ENCODE data around the gene TRPV6.

The TRPV6 gene

DNA sequence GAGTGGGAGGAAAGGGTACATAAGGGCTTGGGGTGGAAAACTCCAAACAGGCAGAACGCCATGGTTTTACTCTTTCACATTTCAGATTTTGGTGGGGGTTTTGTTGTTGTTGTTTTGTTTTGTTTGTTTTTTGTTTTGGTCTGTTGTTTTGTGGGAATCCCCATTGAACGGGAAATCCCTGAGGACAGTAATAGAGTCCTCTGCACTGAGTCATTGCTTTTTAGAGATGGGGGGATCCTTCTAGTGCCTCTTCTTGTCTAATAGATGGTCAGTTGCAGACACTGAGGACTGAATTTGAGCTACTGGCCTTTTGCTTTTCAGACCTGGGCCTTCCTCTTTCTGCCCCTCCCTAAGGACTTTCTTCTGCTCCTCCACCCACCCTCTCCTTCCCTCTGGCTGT lies 28.0 kb upstream of the TRPV6 start:
- Histone ChIP-seq H3K4me1 (ENCODE audit: low read depth, poor library complexity, severe bottlenecking) (no peaks in the 10 kb centered on the region), H3K4me3 (IDR thresholded peaks at IDR 0.05; ENCODE audit: insufficient read depth, low read depth, low read length) (no peak overlapping the region), H3K79me2 (ENCODE audit: insufficient read depth, low read depth) (no peaks in the 10 kb centered on the region), H4K20me1 (ENCODE audit: insufficient read depth) (no peaks in the 10 kb centered on the region), H3K4me2 (no peak overlapping the region), H3K27ac (no peak overlapping the region), H3K27me3 (ENCODE audit: insufficient read depth, low read depth) (no peaks in the 10 kb centered on the region), H3K36me3 (ENCODE audit: insufficient read depth) (no peaks in the 10 kb centered on the region), H3K9ac (no peak overlapping the region), H2AFZ (ENCODE audit: low read depth) (no peak overlapping the region)
- TF ChIP-seq CTCF (conservative IDR thresholded peaks at IDR 0.05; ENCODE audit: low read depth, low read length): no peak

GRCh38 chr7:142913051-142913450 lies 27.5 kb upstream of the TRPV6 start:
- Histone ChIP-seq H4K20me1 (ENCODE audit: insufficient read depth) (no peaks in the 10 kb centered on the region), H3K36me3 (ENCODE audit: insufficient read depth) (no peaks in the 10 kb centered on the region), H3K4me2 (no peak overlapping the region), H3K27me3 (ENCODE audit: insufficient read depth, low read depth) (no peaks in the 10 kb centered on the region), H3K79me2 (ENCODE audit: insufficient read depth, low read depth) (no peaks in the 10 kb centered on the region), H3K4me1 (ENCODE audit: low read depth, poor library complexity, severe bottlenecking) (no peaks in the 10 kb centered on the region), H3K4me3 (IDR thresholded peaks at IDR 0.05; ENCODE audit: insufficient read depth, low read depth, low read length) (no peak overlapping the region), H2AFZ (ENCODE audit: low read depth) (no peak overlapping the region), H3K9ac (no peak overlapping the region), H3K27ac (no peak overlapping the region)
- no peak for TF ChIP-seq CTCF (conservative IDR thresholded peaks at IDR 0.05; ENCODE audit: low read depth, low read length)

- no peak for TF ChIP-seq CTCF (conservative IDR thresholded peaks at IDR 0.05; ENCODE audit: low read depth, low read length)
- H3K4me3 ChIP-seq (IDR thresholded peaks at IDR 0.05; ENCODE audit: insufficient read depth, low read depth, low read length): no peak overlapping the region
- no peak overlapping the region for H3K27ac ChIP-seq
- no peaks in the 10 kb centered on the region for H3K79me2 ChIP-seq (ENCODE audit: insufficient read depth, low read depth)
- H3K4me1 ChIP-seq (ENCODE audit: low read depth, poor library complexity, severe bottlenecking): peaks cover 20% of the 10 kb centered on the region
- no peaks in the 10 kb centered on the region for H3K27me3 ChIP-seq (ENCODE audit: insufficient read depth, low read depth)
- no peak overlapping the region for H3K9ac ChIP-seq
- no peak overlapping the region for H3K4me2 ChIP-seq
- no peak overlapping the region for H2AFZ ChIP-seq (ENCODE audit: low read depth)
- no peaks in the 10 kb centered on the region for H4K20me1 ChIP-seq (ENCODE audit: insufficient read depth)
- H3K36me3 ChIP-seq (ENCODE audit: insufficient read depth): no peaks in the 10 kb centered on the region
Observed at GRCh38 chr7:142910481-142910880, 24.9 kb upstream of the TRPV6 start.

DNA sequence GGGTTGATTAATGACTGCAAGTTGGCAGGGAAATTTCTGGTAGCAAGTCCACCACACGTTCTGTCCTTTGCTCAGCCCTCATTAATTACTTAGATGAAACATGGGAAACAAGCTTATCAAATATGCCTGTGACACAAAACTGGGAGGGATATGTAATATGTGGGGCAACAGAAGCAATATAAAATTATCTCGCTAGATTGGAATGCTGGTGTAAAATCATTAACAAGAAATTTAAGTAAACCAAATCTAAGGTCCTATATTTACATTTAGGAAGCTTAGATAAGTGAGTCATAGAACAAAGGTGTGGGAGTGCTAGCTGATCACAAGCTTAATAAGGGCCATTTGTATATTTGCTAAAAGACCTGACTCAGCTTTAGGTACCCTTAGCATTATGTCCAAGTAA lies 24.5 kb upstream of the TRPV6 start:
- H4K20me1 ChIP-seq (ENCODE audit: insufficient read depth): no peaks in the 10 kb centered on the region
- H3K36me3 ChIP-seq (ENCODE audit: insufficient read depth): no peaks in the 10 kb centered on the region
- TF ChIP-seq CTCF (conservative IDR thresholded peaks at IDR 0.05; ENCODE audit: low read depth, low read length): no peak
- H3K9ac ChIP-seq: no peak overlapping the region
- H3K27ac ChIP-seq: no peak overlapping the region
- no peak overlapping the region for H2AFZ ChIP-seq (ENCODE audit: low read depth)
- H3K4me2 ChIP-seq: no peak overlapping the region
- peaks cover 20% of the 10 kb centered on the region for H3K4me1 ChIP-seq (ENCODE audit: low read depth, poor library complexity, severe bottlenecking)
- no peak overlapping the region for H3K4me3 ChIP-seq (IDR thresholded peaks at IDR 0.05; ENCODE audit: insufficient read depth, low read depth, low read length)
- no peaks in the 10 kb centered on the region for H3K27me3 ChIP-seq (ENCODE audit: insufficient read depth, low read depth)
- no peaks in the 10 kb centered on the region for H3K79me2 ChIP-seq (ENCODE audit: insufficient read depth, low read depth)

Measured in KMS-11 (cell line).